GM21723 (cell line): ENCODE results near the gene LOXL3.
"Not testable (repeated sequence)": the region's sequence is repeated elsewhere in the genome, so short reads cannot be mapped to it uniquely, and the experiment has no call there.

Source experiments
- ATAC-seq: cut with Tn5 transposase; IDR thresholded peaks from one replicate; pipeline ENCODE4 v1.9.1; 2021; ENCODE audit warnings: mild to moderate bottlenecking, moderate library complexity; ENCODE audit not compliant: unreplicated experiment

The LOXL3 gene

DNA sequence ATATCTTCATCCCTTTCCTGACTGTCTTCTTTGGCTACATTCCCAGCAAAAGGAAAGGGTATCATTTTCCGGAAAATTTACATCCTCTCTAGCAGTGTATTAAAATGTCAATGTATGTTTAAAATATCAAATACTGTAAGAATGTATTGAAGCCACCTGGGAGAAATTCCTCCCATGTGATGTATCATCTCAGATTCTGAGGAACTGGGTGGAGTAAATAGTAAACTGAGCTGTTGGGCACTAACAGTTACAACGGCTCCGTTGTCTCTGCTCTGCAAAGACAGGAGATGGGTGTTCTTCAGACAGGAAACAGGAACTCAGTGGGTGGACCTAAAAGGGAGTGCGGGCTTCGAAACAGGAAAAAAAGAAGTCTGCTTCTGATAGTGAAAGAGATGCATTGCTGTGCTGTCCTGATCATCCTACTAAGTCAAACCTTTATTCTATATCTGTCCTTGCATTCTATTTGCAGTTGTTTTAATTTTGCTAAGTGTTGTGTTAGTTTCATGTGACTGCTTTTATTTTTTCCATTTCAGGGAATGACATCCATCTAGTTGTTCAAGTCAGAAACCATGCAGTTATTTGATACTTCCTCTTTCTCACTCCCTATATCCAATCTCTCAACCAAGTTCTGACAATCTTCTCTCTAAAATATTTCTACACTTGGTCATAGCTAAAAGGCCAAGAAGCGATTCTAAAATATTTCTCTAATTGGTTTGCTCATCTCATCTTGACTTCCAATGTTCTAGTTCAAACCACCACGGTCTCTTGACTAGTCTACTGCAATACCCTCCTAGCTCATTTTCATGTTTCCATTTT is 20.2 kb upstream of the LOXL3 start:
- ATAC-seq, result peak; percentile 33

DNA sequence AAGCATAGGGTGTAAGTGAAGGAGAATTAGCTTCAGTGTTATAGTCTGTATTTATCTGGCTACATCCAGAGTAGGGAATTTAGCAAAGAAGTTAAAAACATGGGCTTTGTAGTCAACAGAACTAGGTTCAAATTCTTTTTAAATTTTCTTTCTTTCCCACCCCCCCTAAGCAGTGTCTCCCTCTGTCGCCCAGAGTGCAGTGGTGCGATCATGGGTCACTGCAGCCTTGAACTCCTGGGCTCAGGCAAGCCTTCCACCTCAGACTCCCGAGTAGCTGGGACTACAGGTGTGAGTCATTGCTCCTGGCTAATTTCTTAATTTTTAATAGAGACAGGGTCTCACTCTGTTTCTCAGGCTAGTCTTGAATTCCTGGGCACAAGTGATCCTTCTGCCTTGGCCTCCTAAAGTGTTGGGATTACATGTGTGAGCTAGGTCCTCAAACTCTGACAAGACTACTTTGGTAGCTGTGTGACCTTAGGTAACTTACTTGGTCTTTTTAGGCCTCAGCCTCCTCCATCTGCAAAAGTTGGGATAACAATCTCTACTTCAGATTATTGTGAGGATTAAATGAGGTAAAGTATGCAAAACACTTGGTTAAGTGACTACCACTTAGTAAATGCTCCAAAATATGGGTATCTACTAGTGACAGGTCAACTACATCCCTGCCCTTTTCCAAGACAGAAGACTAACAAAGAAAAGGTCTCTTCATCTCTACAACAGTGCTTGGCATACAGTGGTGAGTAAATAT is 18.6 kb upstream of the LOXL3 start:
- ATAC-seq, result no peak

DNA sequence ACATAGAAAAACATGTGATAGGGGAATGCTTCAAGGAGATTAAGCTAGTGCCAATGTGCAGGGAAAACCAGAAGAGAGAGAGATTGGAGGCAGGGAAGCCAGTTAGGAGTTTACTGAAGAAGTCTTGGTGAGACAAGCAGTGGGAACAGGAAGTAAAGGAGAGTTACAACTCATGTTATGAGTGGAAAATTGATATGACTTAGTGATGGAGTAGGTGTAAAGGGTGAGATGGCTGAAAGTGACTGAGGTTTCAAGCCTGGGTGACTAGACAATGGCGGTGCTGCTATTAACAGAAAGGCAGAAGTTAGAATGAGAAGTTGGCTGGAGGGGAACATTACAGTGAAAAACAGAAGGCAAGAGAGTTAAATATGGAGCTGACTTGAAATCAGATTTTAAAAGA is 17.3 kb upstream of the LOXL3 start:
- peak; percentile 73 for ATAC-seq

- no peak for ATAC-seq
Observed at GRCh38 chr2:74569686-74570085, 15.9 kb upstream of the LOXL3 start.

- no peak for ATAC-seq
Observed at GRCh38 chr2:74567881-74568280, 14.1 kb upstream of the LOXL3 start.

DNA sequence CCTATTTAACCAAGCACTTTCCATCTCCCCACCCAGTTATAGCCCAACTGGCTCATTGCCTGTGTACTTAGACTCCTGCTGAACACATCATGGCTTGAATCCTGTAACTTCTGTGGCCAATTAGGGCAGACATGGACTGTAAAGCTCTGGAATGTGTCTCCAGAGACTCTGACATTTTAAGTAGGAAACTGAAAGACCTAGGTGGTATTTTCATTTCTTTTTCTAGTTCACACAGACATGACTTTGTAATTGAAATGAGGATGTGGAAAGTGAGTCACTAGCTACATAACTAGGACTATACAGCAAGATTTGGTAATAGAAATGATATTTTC is 13.0 kb upstream of the LOXL3 start:
- no peak for ATAC-seq

DNA sequence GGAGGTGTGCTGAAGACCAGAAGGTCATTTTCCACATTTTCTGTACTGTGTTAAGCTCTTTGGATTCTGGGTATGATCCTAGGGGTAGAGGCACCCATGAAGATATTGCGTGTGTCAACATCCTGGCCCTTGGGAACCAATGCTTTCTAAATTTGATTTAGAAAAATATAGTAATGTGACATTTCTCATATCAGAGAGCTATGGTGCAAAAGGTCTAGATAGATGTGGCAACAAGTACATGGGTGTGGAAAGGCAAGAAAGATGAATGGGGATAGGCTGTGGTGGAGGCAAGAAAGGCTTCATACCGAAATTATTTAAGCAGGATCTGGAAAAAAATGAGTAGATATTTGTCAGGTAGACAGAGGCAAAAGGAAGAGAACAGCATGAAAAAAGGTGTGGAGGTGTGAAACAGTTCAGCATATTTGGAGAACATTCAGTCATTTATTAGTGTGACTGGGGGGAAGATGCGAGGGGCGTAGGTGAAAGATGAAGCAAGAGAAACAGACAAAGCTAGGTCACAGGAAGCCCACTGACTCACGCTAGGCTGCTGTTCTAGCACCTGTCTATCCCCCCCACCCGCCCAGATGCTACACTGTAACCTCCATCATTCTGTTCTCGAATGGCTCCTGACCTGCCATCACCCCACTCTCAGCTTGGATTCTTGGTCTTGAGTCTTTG is 12.5 kb upstream of the LOXL3 start:
- no peak for ATAC-seq

- no peak for ATAC-seq
Observed at GRCh38 chr2:74564222-74564621, 10.5 kb upstream of the LOXL3 start.

DNA sequence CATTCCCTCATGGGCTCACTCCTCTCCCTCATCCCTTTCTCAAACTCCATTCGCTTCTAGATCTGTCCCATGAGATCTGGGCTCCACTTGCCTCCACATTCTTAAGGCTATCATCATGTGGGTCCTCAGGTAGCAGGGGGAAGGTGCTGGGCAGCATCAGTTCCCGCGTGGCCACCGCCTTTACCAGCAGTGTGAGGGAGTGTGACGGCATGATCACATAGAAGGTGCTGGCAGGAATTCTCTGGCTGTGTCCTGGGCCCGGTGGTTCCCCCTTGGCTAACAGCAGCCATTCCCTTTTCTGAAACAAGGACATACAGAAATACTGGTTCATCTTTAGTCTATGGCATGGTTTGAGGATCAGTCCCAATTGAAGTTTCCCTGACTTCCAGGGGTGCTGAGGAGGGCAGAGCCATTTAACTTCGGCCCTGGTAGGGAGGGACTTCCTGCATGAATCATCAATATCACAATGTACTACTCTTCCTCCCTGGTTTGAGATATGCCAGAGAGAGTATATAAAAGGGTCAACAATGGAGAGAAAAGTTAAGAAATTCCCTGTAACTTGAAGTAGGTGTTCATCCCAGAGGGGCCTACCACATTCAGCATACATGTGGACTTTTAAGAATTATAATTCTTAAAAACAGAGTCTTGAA is 8.5 kb upstream of the LOXL3 start:
- ATAC-seq, result no peak

- not testable (repeated sequence) for ATAC-seq
Observed at GRCh38 chr2:74561022-74561421, 7.3 kb upstream of the LOXL3 start.

DNA sequence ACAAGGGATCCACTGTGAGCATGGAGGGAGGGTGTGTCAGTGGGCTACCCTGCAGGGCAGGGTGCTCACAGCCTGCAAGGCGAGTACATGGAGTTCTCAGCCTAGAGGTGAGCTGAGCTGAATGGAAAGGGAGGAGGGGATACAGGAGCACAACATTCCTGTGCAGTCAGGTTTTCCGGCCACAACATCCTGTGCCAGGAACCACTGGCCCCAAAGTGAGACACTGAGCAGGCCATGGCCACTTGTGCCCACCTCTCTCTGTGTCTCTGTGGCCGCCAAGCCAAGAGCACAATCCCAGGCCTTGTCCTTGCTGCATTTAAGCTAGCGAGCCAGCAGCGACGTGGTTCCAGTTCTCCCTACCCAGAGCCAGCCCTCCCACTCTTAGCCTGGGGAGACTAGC is 6.8 kb upstream of the LOXL3 start:
- ATAC-seq, result no peak

- ATAC-seq, result no peak
Observed at GRCh38 chr2:74559912-74560311, 6.2 kb upstream of the LOXL3 start.

GRCh38 chr2:74558284-74559230 is 4.8 kb upstream of the LOXL3 start:
- ATAC-seq, result no peak

DNA sequence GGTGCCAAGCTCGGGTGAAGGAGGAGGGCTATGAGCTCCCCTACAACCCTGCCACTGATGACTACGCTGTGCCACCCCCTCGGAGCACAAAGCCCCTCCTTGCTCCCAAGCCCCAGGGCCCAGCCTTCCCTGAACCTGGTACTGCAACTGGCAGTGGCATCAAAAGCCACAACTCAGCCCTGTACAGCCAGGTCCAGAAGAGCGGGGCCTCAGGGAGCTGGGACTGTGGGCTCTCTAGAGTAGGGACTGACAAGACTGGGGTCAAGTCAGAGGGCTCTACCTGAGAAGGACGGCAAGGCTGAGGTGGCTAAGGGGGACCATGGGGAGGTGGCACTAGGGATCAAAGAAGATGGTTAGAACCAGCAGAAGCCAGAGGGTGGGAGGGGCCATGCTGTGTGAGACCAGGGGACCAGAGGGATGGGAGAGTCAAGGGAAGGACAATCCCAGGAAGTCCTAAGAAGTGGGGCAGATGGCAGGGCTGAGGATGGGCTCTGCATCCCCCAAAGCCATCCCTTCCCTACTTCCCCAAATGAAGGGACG is 3.2 kb upstream of the LOXL3 start:
- no peak for ATAC-seq

GRCh38 chr2:74556159-74556558 is 2.4 kb upstream of the LOXL3 start:
- ATAC-seq, result no peak

GRCh38 chr2:74555610-74556103 is 1.9 kb upstream of the LOXL3 start:
- ATAC-seq, result no peak

DNA sequence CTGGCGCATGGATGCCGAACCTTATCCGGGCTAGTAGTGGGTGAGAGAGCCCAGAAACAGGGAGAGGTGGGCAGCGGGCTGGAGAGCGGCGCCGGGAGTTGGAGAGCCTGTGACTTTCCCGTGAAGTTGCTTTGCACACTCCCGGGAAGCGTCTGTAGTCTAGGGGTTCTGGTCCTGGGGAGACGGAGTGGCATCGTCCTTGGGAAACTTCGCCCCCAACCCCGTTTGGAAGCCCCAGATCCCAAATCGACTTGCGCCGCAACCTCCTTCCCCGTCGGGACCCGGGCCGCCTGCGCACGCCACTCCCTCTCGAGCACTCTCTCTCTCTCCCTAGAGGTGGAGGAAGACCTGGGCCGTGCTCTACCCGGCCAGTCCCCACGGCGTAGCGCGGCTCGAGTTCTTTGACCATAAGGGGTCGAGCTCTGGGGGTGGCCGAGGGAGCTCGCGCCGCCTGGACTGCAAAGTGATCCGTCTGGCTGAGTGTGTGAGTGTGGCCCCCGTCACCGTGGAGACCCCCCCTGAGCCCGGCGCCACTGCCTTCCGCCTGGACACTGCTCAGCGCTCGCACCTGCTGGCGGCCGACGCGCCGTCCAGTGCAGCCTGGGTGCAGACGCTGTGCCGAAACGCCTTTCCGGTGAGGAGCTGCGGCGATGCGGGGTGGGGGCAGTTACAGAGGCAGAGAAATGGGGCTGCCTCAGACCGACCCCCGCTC is 1.2 kb upstream of the LOXL3 start:
- ATAC-seq, result peak; percentile 40

DNA sequence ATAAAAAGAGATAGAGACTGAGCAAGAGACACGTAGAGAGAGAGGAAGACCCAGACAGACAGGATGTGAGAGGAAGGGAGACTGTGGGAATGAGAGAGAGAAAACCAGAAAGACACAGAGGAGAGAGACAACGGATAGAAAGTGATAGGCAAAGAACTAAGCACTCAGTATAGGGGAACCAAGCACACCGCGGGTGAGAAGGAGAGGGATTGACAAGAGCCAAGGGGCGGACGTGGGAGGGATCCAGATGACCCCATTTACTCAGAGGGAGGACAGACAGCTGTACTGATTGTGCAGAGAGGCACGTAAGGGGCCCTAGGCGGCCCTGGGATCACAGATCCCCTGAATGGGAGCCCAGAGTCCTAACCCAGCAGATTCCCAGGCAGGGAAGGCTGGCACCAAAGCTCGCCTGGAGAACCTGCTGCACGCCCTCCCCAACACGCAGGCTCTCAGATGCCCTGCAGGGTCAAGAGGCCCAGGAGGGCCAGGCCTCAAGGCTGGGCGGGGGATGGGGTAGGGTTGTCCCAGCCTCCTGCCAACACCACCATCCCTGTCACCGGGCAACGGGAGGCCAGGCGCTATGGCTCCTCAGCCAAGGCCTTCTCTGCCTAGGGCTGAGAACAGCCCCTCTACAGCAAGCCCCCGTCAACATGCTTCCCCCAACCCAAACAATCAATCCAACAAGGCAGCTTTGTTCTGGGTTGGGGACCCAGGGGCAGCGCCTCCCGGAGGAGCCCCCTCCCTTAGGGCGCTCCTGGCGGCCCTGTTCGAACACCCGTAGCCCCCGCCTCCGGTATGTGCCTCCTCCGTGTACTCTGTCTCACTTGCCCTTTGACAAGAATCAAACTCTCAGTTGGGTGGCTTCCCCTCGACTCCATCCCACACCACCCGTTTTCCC is 579 bp downstream of the LOXL3 start:
- no peak for ATAC-seq
